ENCODE measurements around the gene CERS3. TPM values are rescaled to one million over a fixed set of nuclear protein-coding genes. Genes with fewer than 3 reads are reported as not detected.

The CERS3 gene
- polyA plus RNA-seq, 3 donors = 0.04 TPM; not detected in 2

DNA sequence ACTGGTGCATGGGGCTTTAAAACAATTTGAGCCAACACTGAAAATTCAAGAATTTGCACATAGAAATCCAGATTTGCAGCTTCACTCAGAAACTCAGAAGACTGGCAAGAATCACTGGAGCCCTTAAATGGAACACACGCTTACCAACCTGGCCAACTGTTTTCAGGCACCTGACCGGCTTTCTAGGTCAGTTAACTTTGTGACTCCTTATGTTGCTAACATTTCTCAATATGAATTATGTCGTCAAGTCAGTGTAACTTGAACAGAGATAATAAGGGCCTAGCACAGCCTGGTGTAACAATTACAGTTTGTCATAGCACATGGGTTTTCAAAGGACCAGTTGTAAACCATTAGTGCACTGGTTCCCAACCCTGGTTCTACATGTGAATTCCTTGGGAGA, 6.8 kb downstream of the CERS3 start:
- H3K4me3 Mint-ChIP-seq = no peak overlapping the region
- Histone ChIP-seq H3K4me3 (replicated peaks in 1 of 3; ENCODE audit: low read depth in 2 of 3, low read length in 3 of 3) (peak overlapping the region in 1 of 3 experiments; percentile 56), H3K4me2 (replicated peaks; ENCODE audit: extremely low read depth, low read length, poor library complexity, severe bottlenecking) (peak overlapping the region; percentile 66), H3K9me3 (replicated peaks in 1 of 2; ENCODE audit: control insufficient read depth in 1 of 2, insufficient read depth in 1 of 2, low read length in 2 of 2) (no peaks in the 10 kb centered on the region), H2AFZ (ENCODE audit: insufficient read depth, low read depth, low read length, poor library complexity, severe bottlenecking) (no peak overlapping the region), H3K36me3 (replicated peaks in 1 of 2; ENCODE audit: control insufficient read depth in 1 of 2, insufficient read depth in 2 of 2, low read length in 2 of 2) (no peaks in the 10 kb centered on the region), H3K4me1 (ENCODE audit: control insufficient read depth in 1 of 2, insufficient read depth in 2 of 2, low read length in 2 of 2) (peaks cover 56 to 60% of the 10 kb centered on the region in 2 donors), H4K20me1 (ENCODE audit: insufficient read depth, low read length) (no peaks in the 10 kb centered on the region), H3K9ac (ENCODE audit: insufficient read depth, low read length, poor library complexity, severe bottlenecking) (no peak overlapping the region), H3K27ac (ENCODE audit: low read depth in 1 of 2, low read length in 2 of 2) (peak overlapping the region in 1 of 2 donors; percentile 27), H3K27me3 (ENCODE audit: control insufficient read depth in 2 of 2, insufficient read depth in 2 of 2, low read length in 2 of 2) (no peaks in the 10 kb centered on the region), H3K79me2 (ENCODE audit: insufficient read depth, low read length) (no peaks in the 10 kb centered on the region)
- H3K36me3 Mint-ChIP-seq = peaks cover 2 to 8% of the 10 kb centered on the region in 2 donors
- DNase-seq = no peak
- TF ChIP-seq, protein P1, sequence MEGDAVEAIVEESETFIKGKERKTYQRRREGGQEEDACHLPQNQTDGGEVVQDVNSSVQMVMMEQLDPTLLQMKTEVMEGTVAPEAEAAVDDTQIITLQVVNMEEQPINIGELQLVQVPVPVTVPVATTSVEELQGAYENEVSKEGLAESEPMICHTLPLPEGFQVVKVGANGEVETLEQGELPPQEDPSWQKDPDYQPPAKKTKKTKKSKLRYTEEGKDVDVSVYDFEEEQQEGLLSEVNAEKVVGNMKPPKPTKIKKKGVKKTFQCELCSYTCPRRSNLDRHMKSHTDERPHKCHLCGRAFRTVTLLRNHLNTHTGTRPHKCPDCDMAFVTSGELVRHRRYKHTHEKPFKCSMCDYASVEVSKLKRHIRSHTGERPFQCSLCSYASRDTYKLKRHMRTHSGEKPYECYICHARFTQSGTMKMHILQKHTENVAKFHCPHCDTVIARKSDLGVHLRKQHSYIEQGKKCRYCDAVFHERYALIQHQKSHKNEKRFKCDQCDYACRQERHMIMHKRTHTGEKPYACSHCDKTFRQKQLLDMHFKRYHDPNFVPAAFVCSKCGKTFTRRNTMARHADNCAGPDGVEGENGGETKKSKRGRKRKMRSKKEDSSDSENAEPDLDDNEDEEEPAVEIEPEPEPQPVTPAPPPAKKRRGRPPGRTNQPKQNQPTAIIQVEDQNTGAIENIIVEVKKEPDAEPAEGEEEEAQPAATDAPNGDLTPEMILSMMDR (IDR thresholded peaks at IDR 0.05) = no peak
- intact Hi-C loops (cut with micrococcal nuclease) = no loop called here
- H3K27ac Mint-ChIP-seq = peak overlapping the region in 1 of 7 donors; percentile 51
- peaks cover 54% of the 10 kb centered on the region for H3K4me1 Mint-ChIP-seq
- peaks cover 0 to 2% (median 1%) of the 10 kb centered on the region in 3 donors for H3K27me3 Mint-ChIP-seq (ENCODE audit: low read depth in 3 of 3)
- WGBS (ENCODE audit: insufficient coverage) = 90% methylated on average over 2 of the region's 3 CpGs
- peaks cover 0 to 7% (median 4%) of the 10 kb centered on the region in 7 donors for H3K9me3 Mint-ChIP-seq

DNA sequence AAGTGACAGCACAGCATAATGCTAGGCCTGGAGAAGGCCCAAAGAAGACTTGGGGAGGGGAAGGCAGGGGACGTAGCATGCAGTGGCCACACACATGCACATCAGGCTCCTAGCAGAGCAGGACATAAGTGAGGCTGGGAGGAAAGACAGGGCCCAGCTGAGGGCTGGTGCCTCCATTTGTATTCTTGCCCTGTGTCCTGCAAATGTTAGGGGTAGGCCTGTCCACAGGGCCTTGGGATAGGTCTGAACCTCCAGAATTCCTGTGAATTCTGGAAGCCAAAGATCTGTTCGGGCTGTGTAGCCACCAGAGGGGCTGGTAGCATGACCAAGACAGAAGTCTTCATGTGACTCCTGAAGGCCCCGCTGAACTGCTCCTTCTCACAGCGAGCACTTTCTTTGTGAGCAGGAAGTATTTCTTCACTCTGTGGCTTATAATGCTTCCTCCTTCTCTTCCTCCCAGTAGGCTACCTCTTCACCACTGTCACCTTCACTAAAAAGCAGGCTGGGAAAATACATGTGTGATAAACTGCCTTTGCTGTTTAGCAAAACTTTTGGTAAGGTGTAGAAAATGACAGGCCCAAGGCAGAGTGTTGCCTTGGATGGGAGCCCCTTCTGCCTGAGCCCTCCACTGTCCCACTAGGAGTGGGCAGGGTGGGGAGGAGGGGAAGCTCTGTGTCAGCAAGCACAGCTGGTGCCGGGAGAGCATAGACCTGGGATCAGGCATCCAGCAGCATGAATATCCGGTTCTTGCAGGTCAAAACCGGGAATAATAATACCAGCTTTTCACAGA, 8.4 kb downstream of the CERS3 start:
- WGBS (ENCODE audit: insufficient coverage) = 0% methylated on average over 2 of the region's 7 CpGs

More for the DNA sequence above, 8.4 kb downstream of the CERS3 start:
- Histone ChIP-seq H3K27ac (ENCODE audit: low read depth in 1 of 2, low read length in 2 of 2) (peak overlapping the region; percentile 75 to 82), H3K9me3 (replicated peaks in 1 of 2; ENCODE audit: control insufficient read depth in 1 of 2, insufficient read depth in 1 of 2, low read length in 2 of 2) (no peaks in the 10 kb centered on the region), H3K27me3 (ENCODE audit: control insufficient read depth in 2 of 2, insufficient read depth in 2 of 2, low read length in 2 of 2) (no peaks in the 10 kb centered on the region), H3K4me1 (ENCODE audit: control insufficient read depth in 1 of 2, insufficient read depth in 2 of 2, low read length in 2 of 2) (peaks cover 72 to 76% of the 10 kb centered on the region in 2 donors), H3K4me3 (replicated peaks in 1 of 3; ENCODE audit: low read depth in 2 of 3, low read length in 3 of 3) (peak overlapping the region in 1 of 3 experiments; percentile 56), H3K36me3 (replicated peaks in 1 of 2; ENCODE audit: control insufficient read depth in 1 of 2, insufficient read depth in 2 of 2, low read length in 2 of 2) (no peaks in the 10 kb centered on the region), H3K9ac (ENCODE audit: insufficient read depth, low read length, poor library complexity, severe bottlenecking) (peak overlapping the region; percentile 6), H3K79me2 (ENCODE audit: insufficient read depth, low read length) (no peaks in the 10 kb centered on the region), H4K20me1 (ENCODE audit: insufficient read depth, low read length) (no peaks in the 10 kb centered on the region), H2AFZ (ENCODE audit: insufficient read depth, low read depth, low read length, poor library complexity, severe bottlenecking) (peak overlapping the region; percentile 40), H3K4me2 (replicated peaks; ENCODE audit: extremely low read depth, low read length, poor library complexity, severe bottlenecking) (peak overlapping the region; percentile 66)
- TF ChIP-seq, protein P1 (IDR thresholded peaks at IDR 0.05) = no peak
- peaks cover 0 to 2% (median 1%) of the 10 kb centered on the region in 3 donors for H3K27me3 Mint-ChIP-seq (ENCODE audit: low read depth in 3 of 3)
- peak overlapping the region; percentile 65 to 90 (median 83) for H3K27ac Mint-ChIP-seq
- H3K36me3 Mint-ChIP-seq = peaks cover 0 to 8% of the 10 kb centered on the region in 2 donors
- H3K4me1 Mint-ChIP-seq = peaks cover 69% of the 10 kb centered on the region
- H3K9me3 Mint-ChIP-seq = peaks cover 0 to 6% (median 4%) of the 10 kb centered on the region in 7 donors
- intact Hi-C loops (cut with micrococcal nuclease) = no loop called here
- H3K4me3 Mint-ChIP-seq = peak overlapping the region; percentile 20 to 83
- DNase-seq = peak; percentile 42 to 83 (median 74)
